ENCODE measurements around the gene BCAR3.
"Not testable (repeated sequence)": the region's sequence is repeated elsewhere in the genome, so short reads cannot be mapped to it uniquely, and the experiment has no call there.

BCAR3 gene

GRCh38 chr1:93689521-93690223 is 8.0 kb upstream of the BCAR3 start:
- DNase-seq (ENCODE audit: low read depth), result no peak

GRCh38 chr1:93687542-93687941 is 5.9 kb upstream of the BCAR3 start:
- no peak for DNase-seq (ENCODE audit: low read depth)

- no peak for DNase-seq (ENCODE audit: low read depth)
These were observed 5.0 kb upstream of the BCAR3 start for GRCh38 chr1:93686504-93687250.

DNA sequence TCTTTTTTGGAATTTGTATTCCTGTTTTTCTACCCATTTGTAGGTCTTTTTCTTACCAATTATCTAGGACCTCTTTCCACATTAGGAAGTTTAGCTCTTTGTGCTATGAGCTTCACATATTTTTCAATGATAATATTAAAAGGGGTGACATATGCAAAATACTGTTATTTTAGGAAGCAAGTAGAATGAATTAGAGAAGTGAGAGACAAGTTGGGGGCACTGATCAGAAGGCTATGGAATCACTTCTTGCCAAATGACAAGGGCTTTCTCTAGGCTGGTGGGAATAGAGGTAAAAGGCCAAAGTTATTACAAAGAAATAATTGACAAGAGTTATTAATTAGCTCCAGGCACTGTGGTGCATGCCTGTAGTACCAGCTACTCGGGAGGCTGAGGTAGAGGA is 4.3 kb upstream of the BCAR3 start:
- DNase-seq (ENCODE audit: low read depth), result no peak

- no peak for DNase-seq (ENCODE audit: low read depth)
These were observed 1.6 kb upstream of the BCAR3 start for GRCh38 chr1:93683234-93683633.

DNA sequence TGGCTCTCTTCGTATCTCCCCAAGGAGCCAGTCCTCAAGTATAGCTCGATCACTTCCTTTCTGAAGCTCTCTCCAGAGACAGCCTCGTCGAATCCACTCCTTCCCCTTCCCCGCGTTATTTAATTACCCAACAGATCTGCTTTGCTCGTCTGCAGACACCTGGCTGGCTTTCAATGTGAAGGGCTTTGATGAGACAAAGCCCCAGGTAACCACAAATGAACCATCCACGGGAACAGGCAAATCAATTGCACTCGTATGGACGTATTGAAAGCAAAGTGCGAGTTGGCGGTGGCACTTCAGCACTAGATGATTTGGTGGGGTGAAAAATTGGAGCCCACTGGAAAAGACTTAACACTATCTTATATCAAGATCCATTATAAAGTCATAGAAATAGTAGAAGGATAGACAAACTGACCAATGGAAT is 364 bp upstream of the BCAR3 start:
- DNase-seq (ENCODE audit: low read depth), result no peak

GRCh38 chr1:93680420-93681100 is 1.1 kb downstream of the BCAR3 start:
- DNase-seq (ENCODE audit: low read depth), result no peak

DNA sequence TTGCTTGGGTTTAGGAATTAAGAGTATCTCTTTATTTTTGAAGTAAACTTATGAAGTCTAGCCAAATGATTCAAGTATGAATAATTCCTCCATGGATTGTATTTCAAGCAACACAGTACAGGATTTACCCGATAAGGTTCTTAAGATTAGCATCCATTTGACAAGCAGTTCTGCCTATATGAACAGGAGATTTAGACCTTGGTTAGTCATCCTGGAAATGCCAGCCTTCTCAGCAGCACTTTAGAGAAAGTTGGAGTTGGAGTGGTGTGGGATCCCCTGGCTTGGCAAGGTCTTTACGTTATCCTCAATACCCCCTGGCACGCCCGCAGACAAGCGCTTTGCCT is 1.6 kb downstream of the BCAR3 start:
- no peak for DNase-seq (ENCODE audit: low read depth)

DNA sequence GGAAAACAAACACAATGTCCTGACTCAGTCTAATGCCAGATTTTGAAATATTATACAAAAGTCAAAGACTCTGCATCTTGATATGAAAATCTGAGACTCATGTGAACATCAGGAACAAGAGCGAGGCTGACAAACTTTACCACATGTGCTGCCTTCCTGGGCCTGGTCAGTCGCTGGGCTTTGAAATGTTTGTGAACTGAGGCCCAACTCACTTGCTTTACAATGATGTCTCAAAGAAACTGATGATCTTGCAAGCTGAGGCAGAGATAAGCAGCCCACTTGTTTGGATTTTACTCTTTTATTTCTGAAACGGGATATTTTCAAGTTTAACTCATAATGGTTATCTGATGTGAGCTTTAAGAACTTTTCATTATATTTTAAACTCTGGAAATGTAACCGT is 2.1 kb downstream of the BCAR3 start:
- no peak for DNase-seq (ENCODE audit: low read depth)

DNA sequence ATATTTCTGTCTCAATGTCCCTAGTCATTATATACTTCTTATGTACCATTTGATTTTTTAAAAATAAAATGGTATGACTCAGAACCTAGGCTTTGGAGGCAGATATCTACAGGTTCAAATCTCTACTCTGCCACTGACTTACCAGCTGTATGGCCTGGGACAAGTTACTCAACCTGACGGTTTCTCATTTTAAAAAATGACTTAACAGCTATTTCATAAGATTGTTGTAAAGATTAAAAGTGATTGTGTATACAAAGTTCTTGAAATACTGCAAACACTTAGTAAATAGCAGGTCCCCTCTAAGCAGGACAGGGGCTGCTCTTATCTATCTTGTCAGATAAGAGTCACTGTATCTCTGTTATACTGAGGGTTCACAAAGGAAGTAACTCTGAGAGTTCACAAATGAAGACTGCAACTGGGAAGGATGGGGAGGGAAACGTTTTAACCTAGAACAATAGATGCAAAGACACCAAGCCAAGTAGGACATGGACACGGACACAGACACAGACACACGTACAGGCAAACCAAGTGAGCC is 2.6 kb downstream of the BCAR3 start:
- DNase-seq (ENCODE audit: low read depth), result no peak

DNA sequence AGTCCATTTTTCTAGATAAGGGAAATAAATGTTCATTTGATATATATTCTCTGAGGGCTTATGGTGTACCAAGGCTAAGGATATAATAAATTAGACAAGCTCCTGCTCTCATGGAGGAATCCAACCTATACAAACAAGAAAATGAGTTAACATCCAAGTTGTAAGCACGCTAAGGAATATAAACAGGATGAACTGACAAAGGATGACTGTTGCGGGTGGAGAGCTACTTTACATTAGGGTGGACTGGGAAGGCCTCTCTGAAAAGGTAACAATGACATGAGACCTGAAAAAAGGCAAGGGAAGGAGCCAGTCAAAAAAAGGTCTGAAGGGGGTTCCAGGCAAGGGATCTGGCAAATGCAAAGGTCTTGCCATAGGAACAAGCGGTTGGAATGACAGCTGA is 3.1 kb downstream of the BCAR3 start:
- no peak for DNase-seq (ENCODE audit: low read depth)

DNA sequence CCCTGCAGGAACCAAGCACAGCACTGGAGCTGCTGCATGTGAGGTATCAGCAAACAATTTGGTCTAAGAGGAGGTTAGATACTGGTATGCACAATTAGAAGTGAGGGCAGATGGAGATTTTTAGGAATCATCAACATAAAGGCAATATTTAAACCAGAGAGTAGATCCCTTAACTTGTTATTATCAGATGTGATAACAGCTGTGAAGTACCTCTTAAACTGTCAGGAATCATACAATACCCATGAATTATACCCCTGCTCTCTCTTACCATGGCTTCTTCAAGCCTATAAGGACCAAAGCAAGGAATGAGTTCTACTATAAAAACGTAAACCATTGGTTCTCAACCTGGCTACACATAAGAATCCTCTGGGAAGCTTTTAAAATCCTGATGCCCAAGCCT is 3.9 kb downstream of the BCAR3 start:
- no peak for DNase-seq (ENCODE audit: low read depth)

DNA sequence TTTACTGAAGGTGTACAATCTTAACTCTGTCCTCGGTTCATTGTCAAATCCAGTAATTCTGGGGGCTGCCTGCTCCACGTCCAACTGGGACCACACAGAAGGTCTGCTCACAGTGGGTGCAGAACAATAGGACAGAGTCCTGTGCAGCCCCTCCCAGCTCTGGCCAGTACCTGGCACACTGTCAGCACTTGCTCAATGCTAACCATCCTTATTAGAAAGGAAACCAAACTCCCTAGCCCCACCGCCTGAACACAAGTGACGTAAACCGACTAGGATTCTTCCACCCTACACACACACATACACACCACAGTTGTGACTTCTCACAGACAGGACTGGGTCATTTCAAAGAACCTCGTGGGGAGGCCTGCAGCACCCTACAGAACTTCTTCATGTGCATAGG is 5.2 kb downstream of the BCAR3 start:
- no peak for DNase-seq (ENCODE audit: low read depth)

- DNase-seq (ENCODE audit: low read depth), result no peak
These were observed 5.7 kb downstream of the BCAR3 start for GRCh38 chr1:93675931-93676330.

GRCh38 chr1:93675271-93675670 is 6.4 kb downstream of the BCAR3 start:
- no peak for DNase-seq (ENCODE audit: low read depth)

DNA sequence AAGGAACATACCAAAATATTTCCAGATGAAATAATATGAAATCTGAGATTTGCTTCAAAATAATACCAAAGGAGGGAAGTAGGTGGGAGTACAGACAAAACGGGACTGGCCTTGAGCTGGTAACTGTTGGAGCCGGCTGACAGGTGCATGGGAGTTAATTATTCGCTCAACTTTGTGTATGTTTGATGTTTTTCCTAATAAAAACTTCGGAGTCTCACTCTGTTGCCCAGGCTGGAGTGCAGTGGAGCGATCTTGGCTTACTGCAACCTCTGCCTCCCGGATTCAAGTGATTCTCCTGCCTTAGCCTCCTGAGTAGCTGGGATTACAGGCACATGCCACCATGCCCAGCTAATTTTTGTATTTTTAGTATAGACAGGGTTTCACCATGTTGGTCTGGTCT is 7.6 kb downstream of the BCAR3 start:
- not testable (repeated sequence) for DNase-seq (ENCODE audit: low read depth)

DNA sequence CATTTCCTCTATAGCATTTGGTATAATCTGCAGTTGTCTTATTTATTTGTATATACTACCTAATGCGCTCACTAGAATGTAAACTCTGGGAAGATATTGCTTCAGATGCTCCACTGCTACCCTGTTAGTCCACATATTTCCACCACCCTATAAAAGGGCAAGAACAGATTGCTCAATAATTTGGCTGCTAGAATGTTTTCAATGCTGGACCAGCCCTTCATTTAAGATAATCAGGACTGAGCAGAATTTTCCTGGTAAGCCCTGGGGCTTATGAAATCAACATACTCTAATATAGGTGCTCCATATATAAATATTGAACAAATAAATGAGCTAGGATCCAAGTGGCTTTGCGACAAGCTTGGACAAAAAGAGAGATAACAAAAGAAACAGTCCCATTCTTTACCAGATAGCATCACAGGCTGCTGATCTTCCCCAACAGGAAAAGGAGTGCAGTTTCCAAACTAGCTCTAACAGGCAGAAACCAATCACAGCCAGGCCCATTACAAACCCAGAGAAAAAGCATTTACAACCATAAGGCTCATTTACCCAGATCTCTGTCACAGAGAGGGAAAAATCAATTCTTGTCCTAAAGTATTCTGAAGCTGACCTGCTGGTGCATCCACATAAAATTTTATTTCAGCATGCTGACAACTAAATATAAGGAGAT is 8.3 kb downstream of the BCAR3 start:
- no peak for DNase-seq (ENCODE audit: low read depth)

GRCh38 chr1:93672477-93673162 is 9.0 kb downstream of the BCAR3 start:
- DNase-seq (ENCODE audit: low read depth), result no peak

GRCh38 chr1:93672069-93672468 is 9.6 kb downstream of the BCAR3 start:
- DNase-seq (ENCODE audit: low read depth), result no peak

DNA sequence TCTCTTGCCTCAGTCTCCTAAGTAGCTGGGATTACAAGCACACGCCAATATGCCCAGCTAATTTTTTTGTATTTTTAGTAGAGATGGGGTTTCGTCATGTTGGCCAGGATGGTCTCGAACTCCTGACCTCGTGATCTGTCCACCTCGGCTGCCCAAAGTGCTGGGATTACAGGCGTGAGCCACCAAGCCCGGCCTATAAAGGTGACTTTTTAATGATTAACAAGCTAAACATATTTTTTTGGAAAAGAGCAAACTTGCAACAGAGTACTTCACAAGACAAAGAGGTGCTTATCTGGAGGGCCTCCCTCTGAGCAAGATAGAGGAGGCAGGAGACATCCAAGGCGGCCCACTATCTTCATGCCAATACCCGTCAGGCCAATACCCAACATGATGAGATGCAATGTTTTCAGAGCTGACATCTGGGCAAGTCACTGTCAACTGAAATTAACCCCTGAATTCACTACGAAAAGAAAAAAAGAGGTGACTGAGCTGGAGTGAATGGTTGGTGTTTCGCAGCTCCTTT is 10.5 kb downstream of the BCAR3 start:
- no peak for DNase-seq (ENCODE audit: low read depth)

- no peak for DNase-seq (ENCODE audit: low read depth)
These were observed 11.5 kb downstream of the BCAR3 start for GRCh38 chr1:93670141-93670540.

GRCh38 chr1:93669369-93669768 is 12.3 kb downstream of the BCAR3 start:
- no peak for DNase-seq (ENCODE audit: low read depth)
